KMS-11 (cell line): ENCODE data around the gene TEAD1.

ENCODE experiments used
- H2AFZ ChIP-seq: fragments of 200-600 bp; sonication (generic); 2 replicates; pipeline ENCODE4 v1.6.1; 2016; ENCODE audit warnings: antibody characterized with exemption, mixed run types, low read depth
- H3K27ac ChIP-seq: fragments of 200-600 bp; sonication (generic); 2 replicates; pipeline ENCODE4 v1.6.1; 2016; ENCODE audit warnings: mild to moderate bottlenecking, mixed run types
- H3K27me3 ChIP-seq: fragments of 200-600 bp; sonication (generic); 2 replicates; pipeline ENCODE4 v1.6.1; 2017; ENCODE audit warnings: mild to moderate bottlenecking, low read depth, mixed run types, moderate library complexity; ENCODE audit not compliant: insufficient read depth
- H3K36me3 ChIP-seq: fragments of 200-600 bp; sonication (generic); 2 replicates; pipeline ENCODE4 v1.6.1; 2017; ENCODE audit warnings: mild to moderate bottlenecking, mixed run types; ENCODE audit not compliant: insufficient read depth
- H3K4me1 ChIP-seq: fragments of 200-600 bp; sonication (generic); 2 replicates; pipeline ENCODE4 v1.6.1; 2016; ENCODE audit warnings: mild to moderate bottlenecking, low read depth, mixed run types; ENCODE audit not compliant: poor library complexity, severe bottlenecking
- H3K4me2 ChIP-seq: fragments of 200-600 bp; sonication (generic); 2 replicates; pipeline ENCODE4 v1.7.0; 2016; ENCODE audit warnings: mild to moderate bottlenecking, mixed run types
- H3K4me3 ChIP-seq: fragments of 200-600 bp; sonication (generic); IDR thresholded peaks from 2 replicates; pipeline ENCODE4 v1.6.1; 2017; ENCODE audit warnings: low read depth, low read length, mixed read lengths; ENCODE audit not compliant: insufficient read depth
- H3K79me2 ChIP-seq: fragments of 200-600 bp; sonication (generic); 2 replicates; pipeline ENCODE4 v1.6.1; 2016; ENCODE audit warnings: low read depth, mixed run types; ENCODE audit not compliant: insufficient read depth
- H3K9ac ChIP-seq: fragments of 200-600 bp; sonication (generic); 2 replicates; pipeline ENCODE4 v1.6.1; 2016; ENCODE audit warnings: mild to moderate bottlenecking, mixed run types
- H4K20me1 ChIP-seq: fragments of 200-600 bp; sonication (generic); 2 replicates; pipeline ENCODE4 v1.6.1; 2016; ENCODE audit warnings: mild to moderate bottlenecking, mixed run types; ENCODE audit not compliant: insufficient read depth
- CTCF ChIP-seq: fragments of 200-600 bp; sonication (generic); conservative IDR thresholded peaks from 2 replicates; pipeline ENCODE4 v1.6.1; 2017; ENCODE audit warnings: low read depth, mild to moderate bottlenecking, antibody characterized with exemption, low read length, moderate library complexity, mixed read lengths

Gene TEAD1

GRCh38 chr11:12826441-12826840, 152.2 kb downstream of the TEAD1 start:
- Histone ChIP-seq H3K27me3 (no peaks in the 10 kb centered on the region), H3K79me2 (peaks cover 70% of the 10 kb centered on the region), H3K4me1 (peaks cover 54% of the 10 kb centered on the region), H4K20me1 (no peaks in the 10 kb centered on the region; the same call in none of the 2 replicates), H2AFZ (no peak overlapping the region), H3K27ac (peak overlapping the region; percentile 72; the same call in 1 of the 2 replicates), H3K4me2 (peak overlapping the region; percentile 81; the same call in 1 of the 2 replicates), H3K4me3 (no peak overlapping the region), H3K36me3 (no peaks in the 10 kb centered on the region), H3K9ac (no peak overlapping the region)
- TF ChIP-seq CTCF, result no peak

GRCh38 chr11:12827369-12827768, 153.1 kb downstream of the TEAD1 start:
- Histone ChIP-seq H3K4me2 (peak overlapping the region; percentile 81), H3K4me1 (peaks cover 51% of the 10 kb centered on the region), H3K79me2 (peaks cover 74% of the 10 kb centered on the region), H3K27ac (peak overlapping the region; percentile 72), H3K36me3 (no peaks in the 10 kb centered on the region), H4K20me1 (no peaks in the 10 kb centered on the region; the same call in none of the 2 replicates), H3K27me3 (no peaks in the 10 kb centered on the region), H3K4me3 (no peak overlapping the region), H2AFZ (no peak overlapping the region), H3K9ac (peak overlapping the region; percentile 41)
- TF ChIP-seq CTCF, result no peak

- H3K9ac ChIP-seq, result peak overlapping the region; percentile 41
- H3K4me1 ChIP-seq, result peaks cover 43% of the 10 kb centered on the region
- peak overlapping the region; percentile 72 for H3K27ac ChIP-seq
Observed at GRCh38 chr11:12827929-12828812, 153.9 kb downstream of the TEAD1 start.

GRCh38 chr11:12829131-12829530, 154.9 kb downstream of the TEAD1 start:
- Histone ChIP-seq H3K27me3 (no peaks in the 10 kb centered on the region), H3K79me2 (peaks cover 80% of the 10 kb centered on the region), H2AFZ (no peak overlapping the region), H3K9ac (no peak overlapping the region), H3K27ac (peak overlapping the region; percentile 72; the same call in 1 of the 2 replicates), H3K4me3 (no peak overlapping the region), H4K20me1 (no peaks in the 10 kb centered on the region; the same call in none of the 2 replicates), H3K36me3 (no peaks in the 10 kb centered on the region), H3K4me1 (peaks cover 43% of the 10 kb centered on the region), H3K4me2 (peak overlapping the region; percentile 81)
- TF ChIP-seq CTCF, result no peak

More at GRCh38 chr11:12827929-12828812, 153.9 kb downstream of the TEAD1 start:
- Histone ChIP-seq H3K36me3 (no peaks in the 10 kb centered on the region), H3K27me3 (no peaks in the 10 kb centered on the region), H4K20me1 (no peaks in the 10 kb centered on the region; the same call in none of the 2 replicates), H2AFZ (peak overlapping the region; percentile 27; the same call in 1 of the 2 replicates), H3K79me2 (peaks cover 74% of the 10 kb centered on the region), H3K4me2 (peak overlapping the region; percentile 81), H3K4me3 (no peak overlapping the region)
- no peak for TF ChIP-seq CTCF
